HG02884 (cell line): ENCODE results near the gene PAX6.

Source experiments
- ATAC-seq: cut with Tn5 transposase; IDR thresholded peaks from one replicate; pipeline ENCODE4 v1.9.1; 2021; ENCODE audit warnings: mild to moderate bottlenecking, moderate library complexity; ENCODE audit not compliant: unreplicated experiment

PAX6 gene

DNA sequence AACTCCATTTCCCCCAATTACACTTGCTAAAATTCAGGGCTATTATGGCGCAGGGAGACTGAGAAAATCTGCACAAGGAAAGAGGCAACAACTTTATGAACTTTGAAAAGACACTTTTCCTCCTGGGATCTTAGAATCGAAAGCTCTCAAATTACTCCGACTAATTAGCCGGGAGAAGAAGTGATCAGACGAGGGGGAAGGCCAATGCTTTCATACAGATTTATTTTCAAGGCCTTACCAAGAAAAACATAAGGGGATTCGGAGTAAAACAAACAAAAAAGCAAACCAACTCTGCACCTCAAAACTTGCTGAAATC, 1.6 kb downstream of the PAX6 start:
- ATAC-seq: no peak

- ATAC-seq: no peak
Measured at GRCh38 chr11:31808721-31809540, 2.2 kb downstream of the PAX6 start.

- ATAC-seq: no peak
Measured at GRCh38 chr11:31807799-31808667, 3.1 kb downstream of the PAX6 start.

DNA sequence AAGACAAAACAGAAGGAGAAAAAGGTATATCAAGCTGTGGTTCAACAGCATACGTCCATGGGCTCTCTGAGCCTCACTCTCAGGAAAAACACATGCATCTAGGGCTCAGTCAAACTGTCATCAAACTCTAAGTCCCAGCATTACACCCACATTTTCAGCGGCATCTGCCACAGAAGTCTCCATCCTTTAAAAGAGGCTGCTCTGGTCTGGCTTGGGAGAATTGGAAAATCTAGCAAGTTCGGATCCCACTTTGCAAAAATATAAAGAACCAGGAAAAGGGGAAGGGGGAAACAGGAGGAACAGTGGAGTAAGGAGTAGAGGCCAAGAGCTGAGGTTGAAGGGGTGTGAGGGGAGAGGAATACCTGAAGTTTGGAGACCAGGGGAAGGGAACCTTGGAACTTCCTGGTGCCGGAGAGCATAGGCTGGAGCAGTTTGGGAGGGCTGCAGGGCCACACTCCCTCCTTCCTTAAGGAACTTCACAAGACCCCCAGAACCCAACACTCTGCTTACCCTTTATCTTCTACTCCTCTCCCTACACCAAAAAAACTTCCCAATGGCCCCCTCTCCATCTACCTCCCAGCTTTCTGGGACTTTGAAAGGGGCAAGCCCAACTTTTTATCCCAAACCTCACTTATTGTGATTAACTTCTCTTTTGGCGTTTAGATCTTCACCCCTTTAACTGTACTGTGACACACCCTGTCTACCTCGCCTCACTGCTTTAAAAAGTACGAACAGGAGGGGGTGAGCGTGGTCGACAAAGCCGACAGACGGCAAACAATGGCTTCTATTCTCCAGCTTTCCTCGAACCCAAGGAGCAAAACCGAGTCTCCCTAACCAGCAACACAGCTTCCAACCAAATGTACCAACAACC, 4.0 kb downstream of the PAX6 start:
- ATAC-seq: no peak

GRCh38 chr11:31806186-31806927, 4.8 kb downstream of the PAX6 start:
- ATAC-seq: no peak

DNA sequence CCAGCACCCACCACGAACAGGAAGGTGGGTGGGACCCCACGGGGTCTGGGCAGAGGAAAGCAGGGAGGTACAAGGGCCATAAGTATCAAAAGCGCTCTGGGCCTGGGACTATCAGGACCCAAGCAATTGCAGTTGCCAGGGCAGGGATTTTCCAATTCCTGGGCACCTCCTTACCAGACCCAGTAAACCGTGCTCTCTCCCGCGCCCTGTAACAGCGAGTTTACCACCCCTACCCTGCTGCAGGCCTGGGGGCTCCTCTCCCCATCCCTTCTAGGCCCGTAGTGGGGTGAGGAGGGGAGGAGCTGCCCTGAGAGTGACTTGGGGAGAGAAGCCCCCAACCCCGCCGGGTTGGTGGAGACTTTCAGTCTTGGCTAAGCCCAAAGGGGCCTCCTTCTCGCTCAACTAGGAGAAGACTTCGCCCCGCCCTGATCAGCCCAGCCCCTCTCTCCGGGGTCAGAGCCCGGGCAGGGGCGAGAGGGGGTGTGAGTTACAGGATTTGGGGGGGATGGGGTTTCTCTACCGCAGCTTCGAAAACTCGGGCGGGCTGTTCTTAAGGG, 5.4 kb downstream of the PAX6 start:
- ATAC-seq: no peak

- no peak for ATAC-seq
Measured at GRCh38 chr11:31805037-31805628, 6.0 kb downstream of the PAX6 start.

GRCh38 chr11:31804312-31805036, 6.6 kb downstream of the PAX6 start:
- ATAC-seq: no peak

DNA sequence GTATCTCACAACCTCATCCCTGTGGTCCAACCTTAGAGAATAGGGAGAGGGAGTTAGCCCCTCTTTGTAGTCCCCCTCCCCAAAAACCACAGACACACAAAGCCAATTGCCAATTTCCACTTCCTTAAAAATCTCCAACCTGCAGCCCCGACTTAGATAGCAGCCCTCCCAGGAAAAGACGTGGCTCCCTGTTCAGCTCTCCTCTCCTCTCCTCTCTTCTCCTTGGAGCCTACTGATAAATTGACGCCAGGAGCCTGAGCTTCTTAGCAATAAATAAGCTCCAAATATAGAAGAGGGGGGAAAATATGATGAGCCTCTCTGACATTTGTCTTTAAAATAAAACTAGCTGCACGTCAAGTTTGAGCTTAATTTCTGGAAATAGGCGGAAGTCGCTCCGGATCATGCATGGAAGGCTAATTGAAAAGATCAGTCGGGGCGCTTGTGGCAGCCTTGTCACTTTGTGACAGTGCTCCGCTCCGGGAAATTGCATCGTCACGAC, 7.3 kb downstream of the PAX6 start:
- ATAC-seq: no peak

GRCh38 chr11:31802990-31803812, 7.9 kb downstream of the PAX6 start:
- ATAC-seq: no peak

GRCh38 chr11:31802609-31802989, 8.5 kb downstream of the PAX6 start:
- ATAC-seq: no peak

GRCh38 chr11:31802000-31802551, 9.0 kb downstream of the PAX6 start:
- ATAC-seq: no peak

GRCh38 chr11:31801298-31801702, 9.8 kb downstream of the PAX6 start:
- no peak for ATAC-seq

DNA sequence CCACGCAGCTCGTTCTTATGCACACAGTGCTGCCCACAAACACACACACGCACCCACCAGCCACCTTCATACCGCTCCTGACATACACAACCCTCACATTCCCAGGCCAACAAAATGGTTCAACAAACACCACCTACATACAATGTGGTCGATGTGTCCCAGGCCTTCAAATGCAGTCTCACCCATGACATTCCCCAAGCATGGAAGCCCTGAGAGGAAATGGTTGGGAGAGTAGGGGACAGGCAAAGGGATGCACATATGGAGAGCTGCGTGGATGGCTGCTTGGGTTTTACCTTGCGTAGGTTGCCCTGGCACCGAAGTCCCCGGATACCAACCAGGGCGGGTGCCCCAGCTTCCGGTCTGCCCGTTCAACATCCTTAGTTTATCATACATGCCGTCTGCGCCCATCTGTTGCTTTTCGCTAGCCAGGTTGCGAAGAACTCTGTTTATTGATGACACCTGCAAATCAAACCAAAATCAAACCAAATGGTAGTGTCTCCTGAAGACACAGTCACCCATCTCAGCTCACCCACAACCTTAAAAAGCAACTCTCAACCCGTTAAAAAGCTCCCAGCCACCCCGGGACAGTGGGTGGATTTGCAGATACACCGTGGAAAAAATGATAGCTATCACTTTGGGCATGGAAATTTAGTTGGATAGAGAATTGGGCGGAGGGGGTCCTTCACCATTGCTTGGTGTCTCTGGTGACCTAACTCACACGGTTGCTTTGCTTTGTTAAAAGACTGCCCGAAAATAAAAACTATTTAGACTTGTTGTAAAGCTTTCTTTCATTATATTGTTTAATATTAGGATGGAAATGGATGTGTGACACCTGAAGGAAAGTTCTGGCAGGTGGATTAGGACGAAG, 10.5 kb downstream of the PAX6 start:
- no peak for ATAC-seq

DNA sequence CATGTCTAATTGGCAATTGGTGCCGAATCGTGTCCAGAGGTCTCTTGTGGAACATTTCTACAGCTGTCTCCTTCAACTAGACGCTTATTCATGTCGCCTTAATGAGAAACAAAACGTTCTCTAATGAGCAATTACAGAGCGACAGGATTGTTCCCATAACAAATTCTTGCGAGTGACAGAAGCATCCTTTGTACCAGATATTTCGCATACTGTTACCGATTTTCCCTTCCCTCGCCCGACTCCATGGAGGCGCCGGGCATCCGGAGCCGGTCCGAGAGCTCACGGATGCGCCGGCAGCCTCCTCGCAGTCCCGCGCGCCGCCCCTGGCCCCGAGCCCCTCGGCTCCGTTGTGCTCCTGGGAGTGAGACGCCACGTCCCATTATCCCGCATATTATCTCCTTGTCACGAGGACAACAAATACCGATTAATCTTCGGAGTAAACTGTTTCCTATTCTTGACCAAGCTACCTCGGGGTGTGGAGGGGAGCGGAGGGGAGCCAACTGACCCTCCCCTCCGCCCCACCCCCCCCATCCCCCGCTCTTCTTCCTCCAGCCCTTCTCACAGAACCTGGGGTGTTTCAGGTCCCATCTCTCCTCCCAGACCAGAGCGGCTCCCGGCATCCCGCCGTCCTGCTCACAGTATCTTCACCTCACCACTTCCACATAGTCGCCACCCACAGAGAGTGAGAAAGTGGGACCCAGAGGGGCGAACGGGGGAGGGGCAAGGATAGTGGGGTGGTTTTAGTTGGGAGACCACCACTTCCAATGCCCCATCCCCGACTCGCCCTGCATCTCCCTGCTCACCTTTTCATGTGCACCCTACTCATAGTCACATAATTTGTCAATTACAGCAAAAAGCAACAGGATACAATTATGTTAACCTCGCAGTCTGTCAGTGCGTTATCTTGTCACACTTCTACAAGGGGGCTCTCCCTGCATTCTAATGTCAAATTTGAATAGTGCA, 11.4 kb downstream of the PAX6 start:
- no peak for ATAC-seq
